Immature natural killer cell (primary cell): ENCODE data around the gene GNPDA2. TPM values are rescaled to one million over a fixed set of nuclear protein-coding genes. Genes with fewer than 3 reads are reported as not detected.
A peak's percentile ranks its signal among the peaks of the same experiment; 100 is the strongest.

Experiments
- DNase-seq, 3 donors: peaks; one replicate each; pipeline ENCODE4 v3.0.0; 2022; ENCODE audit warnings: mixed read lengths in 1 of 3
- H3K27ac Mint-ChIP-seq, 6 donors: one replicate each; pipeline ENCODE4 v1.8.0; 2020; ENCODE audit warnings: mixed read lengths in 6 of 6, mild to moderate bottlenecking in 5 of 6, inconsistent platforms in 4 of 6, moderate library complexity in 3 of 6
- H3K27me3 Mint-ChIP-seq, 3 donors: one replicate each; pipeline ENCODE4 v1.8.0; 2020 to 2021; ENCODE audit warnings: low read depth in 3 of 3, mild to moderate bottlenecking in 3 of 3, mixed read lengths in 3 of 3, moderate library complexity in 3 of 3, inconsistent platforms in 1 of 3
- H3K36me3 Mint-ChIP-seq, 3 donors: one replicate each; pipeline ENCODE4 v1.8.0; 2020; ENCODE audit warnings: mixed read lengths in 3 of 3, inconsistent platforms in 2 of 3, mild to moderate bottlenecking in 2 of 3
- H3K4me1 Mint-ChIP-seq, 2 donors: one replicate each; pipeline ENCODE4 v1.8.0; 2020; ENCODE audit warnings: inconsistent platforms in 2 of 2, mild to moderate bottlenecking in 2 of 2, mixed read lengths in 2 of 2, moderate library complexity in 1 of 2
- H3K4me3 Mint-ChIP-seq, 5 donors: one replicate each; pipeline ENCODE4 v1.8.0; 2020; ENCODE audit warnings: mild to moderate bottlenecking in 5 of 5, mixed read lengths in 5 of 5, inconsistent platforms in 3 of 5, moderate library complexity in 3 of 5
- H3K9me3 Mint-ChIP-seq, 6 donors: one replicate each; pipeline ENCODE4 v1.8.0; 2020; ENCODE audit warnings: mild to moderate bottlenecking in 6 of 6, mixed read lengths in 6 of 6, inconsistent platforms in 4 of 6, moderate library complexity in 3 of 6
- polyA plus RNA-seq, 3 donors: library from polyadenylated mRNA; unstranded; fragments of 300-500 nt; fragmentation: Illumina TruSeq; gene quantifications; one replicate each; pipeline ENCODE4 v1.2.3, GENCODE V29; 2021

Gene GNPDA2
- polyA plus RNA-seq, 3 donors from 2014 or later: 13.7 to 30.9 (median 17.4) TPM

DNA sequence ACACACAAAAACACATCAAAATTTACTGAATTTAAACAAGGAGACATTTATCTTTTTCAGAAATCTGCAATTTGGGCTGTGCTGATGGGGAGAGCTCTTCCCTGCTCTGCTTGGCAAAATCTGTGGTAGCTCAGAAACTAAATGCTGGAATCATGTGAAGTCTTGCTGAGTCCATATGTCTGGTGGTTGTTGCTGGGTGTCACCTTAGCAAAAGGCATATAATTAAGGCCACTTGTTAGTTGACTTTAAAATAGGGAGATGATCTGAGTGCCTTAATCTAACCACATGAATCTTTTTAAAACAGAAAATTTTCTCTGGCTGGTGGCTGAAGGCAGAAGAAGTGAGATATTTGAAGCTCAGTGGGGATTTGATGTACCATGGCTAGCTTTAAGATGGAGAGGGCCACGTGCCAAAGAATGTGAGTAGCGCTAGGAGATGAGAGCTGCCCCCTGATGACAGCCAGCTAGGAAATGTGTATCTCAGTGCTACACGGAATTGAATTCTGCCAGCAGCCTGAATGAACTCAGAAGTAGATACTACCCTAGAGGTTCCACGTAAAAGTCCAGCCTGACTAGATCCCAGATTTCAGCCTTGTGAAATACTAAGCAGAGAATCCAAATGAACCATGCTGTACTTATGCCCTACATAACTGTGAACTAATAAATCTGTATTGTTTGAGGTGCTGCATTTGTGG lies 55.7 kb downstream of the GNPDA2 start:
- H3K27me3 Mint-ChIP-seq: peaks cover 3 to 17% (median 5%) of the 10 kb centered on the region in 3 donors
- no peak overlapping the region for H3K27ac Mint-ChIP-seq
- no peak for DNase-seq
- no peaks in the 10 kb centered on the region for H3K4me1 Mint-ChIP-seq
- no peaks in the 10 kb centered on the region for H3K9me3 Mint-ChIP-seq
- H3K36me3 Mint-ChIP-seq: no peaks in the 10 kb centered on the region
- H3K4me3 Mint-ChIP-seq: no peak overlapping the region

DNA sequence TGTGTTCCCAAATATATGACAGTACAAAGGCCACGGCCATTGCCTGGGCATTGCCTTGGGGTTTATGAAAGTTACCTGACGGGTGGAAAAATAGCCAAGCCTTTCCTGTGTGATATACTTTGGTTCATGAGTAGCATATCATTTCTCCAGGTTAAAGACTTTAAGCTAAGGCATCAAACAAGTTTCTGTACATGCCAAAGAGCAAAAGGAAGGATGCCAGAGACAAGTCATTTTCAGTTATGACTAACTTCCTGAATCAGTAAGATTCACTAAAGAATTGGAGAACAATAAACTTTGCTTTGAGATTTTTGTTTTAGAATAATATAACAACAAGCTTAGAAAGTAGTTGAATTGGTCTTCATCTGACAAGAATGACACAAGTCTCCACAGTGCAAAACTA lies 57.8 kb downstream of the GNPDA2 start:
- Mint-ChIP-seq H3K4me1 (no peaks in the 10 kb centered on the region), H3K9me3 (no peaks in the 10 kb centered on the region), H3K4me3 (no peak overlapping the region), H3K36me3 (no peaks in the 10 kb centered on the region), H3K27ac (no peak overlapping the region), H3K27me3 (peaks cover 3 to 13% (median 5%) of the 10 kb centered on the region in 3 donors)
- DNase-seq: no peak

DNA sequence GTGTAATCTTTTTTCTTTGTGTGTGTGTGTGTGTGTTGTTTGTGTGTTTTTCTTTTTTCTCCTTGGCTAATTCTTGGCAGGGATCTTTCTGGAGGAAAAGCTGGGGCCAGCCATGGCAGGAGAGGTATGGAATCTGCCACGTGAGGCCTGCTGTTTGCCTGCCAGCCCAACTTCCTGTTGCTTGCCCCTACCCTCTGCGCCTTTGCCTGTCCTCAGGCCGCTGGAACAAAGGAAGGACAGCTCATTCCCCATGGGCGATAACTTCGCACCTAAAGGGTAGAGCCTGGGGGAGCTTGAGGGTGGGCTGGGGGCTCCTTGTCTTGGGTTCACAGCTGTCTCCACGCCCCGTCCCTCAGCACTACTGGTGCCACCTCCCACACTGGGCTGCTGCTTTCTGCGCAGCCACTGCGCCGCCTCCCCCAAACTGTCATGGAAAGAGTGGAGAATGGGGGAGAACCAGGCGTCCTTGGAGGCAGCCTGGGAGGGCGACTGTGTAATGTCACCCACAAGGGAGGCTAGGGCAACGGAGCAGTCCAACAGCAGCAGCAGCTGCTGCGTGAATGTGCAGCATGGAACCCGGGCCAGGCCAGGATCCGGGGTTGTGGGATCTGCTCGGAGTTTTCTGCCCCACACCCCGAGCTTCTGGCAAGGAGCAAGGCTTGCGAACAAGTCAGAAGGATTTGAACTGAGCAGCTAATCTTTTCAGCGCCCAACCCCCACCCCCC lies 62.7 kb downstream of the GNPDA2 start:
- H3K27me3 Mint-ChIP-seq: peaks cover 0 to 4% (median 2%) of the 10 kb centered on the region in 3 donors
- no peak overlapping the region for H3K27ac Mint-ChIP-seq
- H3K4me1 Mint-ChIP-seq: no peaks in the 10 kb centered on the region
- H3K4me3 Mint-ChIP-seq: no peak overlapping the region
- no peaks in the 10 kb centered on the region for H3K36me3 Mint-ChIP-seq
- DNase-seq: no peak
- no peaks in the 10 kb centered on the region for H3K9me3 Mint-ChIP-seq

DNA sequence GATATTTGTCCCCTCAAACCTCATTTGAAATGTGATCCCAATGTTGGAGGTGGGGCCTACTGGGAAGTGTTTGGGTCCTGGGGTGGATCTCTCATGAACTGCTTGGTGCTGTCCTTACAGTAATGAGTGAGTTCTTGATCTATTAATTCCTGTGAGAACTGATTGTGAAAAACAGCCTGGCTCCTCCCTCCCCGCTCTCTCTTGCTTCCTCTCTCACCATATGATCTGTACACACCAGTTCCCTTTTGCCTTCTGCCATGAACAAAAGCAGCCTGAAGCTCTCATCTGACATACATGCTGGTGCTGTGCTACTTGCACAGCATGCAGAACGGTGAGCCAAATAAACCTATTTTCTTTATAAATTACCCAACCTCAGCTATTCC lies 63.7 kb downstream of the GNPDA2 start:
- Mint-ChIP-seq H3K27ac (no peak overlapping the region), H3K36me3 (no peaks in the 10 kb centered on the region), H3K4me1 (no peaks in the 10 kb centered on the region), H3K9me3 (no peaks in the 10 kb centered on the region), H3K27me3 (peaks cover 0 to 5% (median 2%) of the 10 kb centered on the region in 3 donors), H3K4me3 (no peak overlapping the region)
- DNase-seq: no peak

DNA sequence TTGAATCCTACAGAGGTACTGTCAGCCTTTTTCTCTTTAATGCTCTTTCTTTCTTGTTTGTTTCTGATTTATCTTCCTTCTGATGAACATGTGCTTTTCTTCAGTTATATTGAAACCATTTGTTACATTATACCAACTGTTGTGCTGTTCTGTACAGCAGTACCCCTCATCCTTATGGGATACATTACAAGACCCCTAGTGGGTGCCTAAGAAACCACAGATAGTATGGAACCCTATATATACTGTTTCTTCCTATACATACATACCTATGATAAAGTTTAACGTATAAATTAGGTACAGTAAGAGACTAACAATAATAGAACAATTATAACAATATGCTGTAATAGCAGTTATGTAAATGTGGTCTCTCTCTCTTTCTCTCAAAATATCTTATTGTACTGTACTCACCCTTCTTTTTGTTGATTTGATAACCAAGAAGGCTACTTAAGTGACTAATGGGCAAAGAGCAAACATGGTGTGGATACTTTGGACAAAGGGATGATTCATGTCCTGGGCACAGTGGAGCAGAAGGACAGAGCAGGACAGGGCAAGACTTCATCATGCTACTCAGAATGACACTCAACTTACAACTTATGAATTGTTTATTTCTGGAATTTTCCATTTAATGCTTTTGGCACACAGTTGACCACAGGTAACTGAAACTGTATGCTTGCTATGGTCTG lies 64.3 kb downstream of the GNPDA2 start:
- peak overlapping the region in 1 of 6 donors; percentile 35 for H3K27ac Mint-ChIP-seq
- no peak overlapping the region for H3K4me3 Mint-ChIP-seq
- no peaks in the 10 kb centered on the region for H3K4me1 Mint-ChIP-seq
- no peaks in the 10 kb centered on the region for H3K36me3 Mint-ChIP-seq
- no peak for DNase-seq
- H3K9me3 Mint-ChIP-seq: no peaks in the 10 kb centered on the region
- peaks cover 0 to 5% (median 0%) of the 10 kb centered on the region in 3 donors for H3K27me3 Mint-ChIP-seq

DNA sequence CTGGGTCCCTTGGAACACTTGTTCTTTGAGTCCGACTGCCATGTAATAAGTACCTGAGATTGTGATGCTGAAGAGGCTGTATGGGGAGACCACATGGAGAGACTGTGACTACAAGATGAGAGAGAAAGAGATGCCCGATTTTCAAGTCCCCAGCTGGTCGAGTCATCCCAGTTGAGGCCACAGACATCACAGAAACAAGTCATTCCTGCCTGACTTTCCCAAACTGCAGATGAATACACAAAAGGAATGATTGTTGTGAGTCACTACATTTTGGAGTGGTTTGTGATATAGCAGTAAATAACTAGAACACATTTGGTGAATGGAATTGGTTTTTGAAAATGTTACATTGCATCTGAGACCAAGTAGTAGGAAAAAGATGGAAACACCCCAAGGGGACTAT lies 66.0 kb downstream of the GNPDA2 start:
- Mint-ChIP-seq H3K36me3 (no peaks in the 10 kb centered on the region), H3K27me3 (peaks cover 0 to 5% (median 0%) of the 10 kb centered on the region in 3 donors), H3K4me3 (no peak overlapping the region), H3K4me1 (no peaks in the 10 kb centered on the region), H3K27ac (no peak overlapping the region), H3K9me3 (no peaks in the 10 kb centered on the region)
- no peak for DNase-seq

DNA sequence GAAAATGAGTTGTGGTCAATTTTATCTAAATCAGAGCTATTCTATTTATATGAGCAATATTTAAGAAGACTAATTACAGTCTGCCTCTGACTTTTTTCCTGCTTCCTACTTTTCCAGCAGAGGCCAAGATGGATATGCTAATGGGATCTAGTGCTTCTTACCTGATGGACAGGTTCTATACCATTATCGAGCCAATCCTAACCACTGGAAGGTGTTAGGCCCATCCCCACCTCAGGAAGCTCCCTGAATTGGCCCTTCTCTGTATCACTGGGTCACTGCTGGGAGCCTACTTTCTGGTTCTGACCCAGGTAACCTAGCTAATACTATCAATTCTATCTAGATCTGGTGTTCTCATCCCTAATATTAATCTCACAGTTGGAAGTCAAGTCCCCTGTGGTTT lies 74.4 kb downstream of the GNPDA2 start:
- no peak overlapping the region for H3K27ac Mint-ChIP-seq
- DNase-seq: no peak
- no peaks in the 10 kb centered on the region for H3K4me1 Mint-ChIP-seq
- peaks cover 0 to 9% (median 2%) of the 10 kb centered on the region in 3 donors for H3K27me3 Mint-ChIP-seq
- H3K36me3 Mint-ChIP-seq: no peaks in the 10 kb centered on the region
- no peak overlapping the region for H3K4me3 Mint-ChIP-seq
- H3K9me3 Mint-ChIP-seq: peaks cover 0 to 3% (median 0%) of the 10 kb centered on the region in 6 donors

Other genes starting within 250 kb of the GNPDA2 start
- gene YIPF7, start 74.9 kb downstream of the GNPDA2 start, polyA plus RNA-seq: not detected
- gene GUF1, start 48.1 kb downstream of the GNPDA2 start, polyA plus RNA-seq: 10 to 100 TPM in 2 of 3 donors, 1 to 10 TPM in 1; 9.3 to 16.1 (median 10.9) TPM